ENCODE results near the gene HERC2. TPM values are rescaled to one million over a fixed set of nuclear protein-coding genes. Genes with fewer than 3 reads are reported as not detected.

HERC2 gene
- total and polyA plus RNA-seq, 9 of the 15 experiments (the other 6 are each of a cell fraction or from before 2014, with no cell fraction given) = 10.6 to 84.0 (median 42.6) TPM

GRCh38 chr15:28098766-28099554 lies 223.0 kb downstream of the HERC2 start, which contains the start of gene OCA2 (continued):
- TF ChIP-seq SREBF1 (IDR thresholded peaks at IDR 0.05; ENCODE audit: borderline replicate concordance, low read depth, low read length) (no peak), E2F6 (IDR thresholded peaks at IDR 0.05; ENCODE audit: borderline replicate concordance in 1 of 2, extremely low read depth in 1 of 2, insufficient read depth in 1 of 2, insufficient read length in 1 of 2, low read depth in 1 of 2, low read length in 1 of 2, poor library complexity in 1 of 2, severe bottlenecking in 1 of 2) (peak; percentile 87 to 88), XRCC4 (IDR thresholded peaks at IDR 0.05; ENCODE audit: extremely low read depth, insufficient read depth, insufficient read length) (no peak), EWSR1 (IDR thresholded peaks at IDR 0.05; ENCODE audit: borderline replicate concordance, low read depth, partially characterized antibody) (no peak), ESRRB (CRISPR knock-in tag; IDR thresholded peaks at IDR 0.05; ENCODE audit: borderline replicate concordance) (no peak), ZNF507 (tag; conservative IDR thresholded peaks at IDR 0.05) (no peak), PATZ1 (CRISPR knock-in tag; IDR thresholded peaks at IDR 0.05; ENCODE audit: borderline replicate concordance) (no peak), GTF2B (IDR thresholded peaks at IDR 0.05; ENCODE audit: extremely low read depth, insufficient read length) (no peak), PHF20 (IDR thresholded peaks at IDR 0.05; ENCODE audit: partially characterized antibody) (no peak), HDAC6 (IDR thresholded peaks at IDR 0.05; ENCODE audit: low read depth, low read length) (no peak), SAFB2 (IDR thresholded peaks at IDR 0.05; ENCODE audit: borderline replicate concordance, low read depth, low read length, severe bottlenecking) (no peak), CCAR2 (IDR thresholded peaks at IDR 0.05; ENCODE audit: low read depth, low read length) (no peak), FOXP1 (CRISPR knock-in tag; IDR thresholded peaks at IDR 0.05) (peak; percentile 68; the same call in 1 of the 2 replicates), SP2 (IDR thresholded peaks at IDR 0.05; ENCODE audit: extremely low read depth, low read depth, low read length, poor library complexity, severe bottlenecking) (no peak), ATF7 (IDR thresholded peaks at IDR 0.05) (peak; percentile 57), POLR2H (tag; IDR thresholded peaks at IDR 0.05; ENCODE audit: low read depth) (no peak), SFPQ (IDR thresholded peaks at IDR 0.05; ENCODE audit: low read depth, low read length) (no peak), KAT8 (IDR thresholded peaks at IDR 0.05; ENCODE audit: low read depth) (no peak), MCM5 (IDR thresholded peaks at IDR 0.05; ENCODE audit: low read depth) (no peak)
